Tibial artery (tissue), 4 donors: ENCODE results near the gene TDRD10.
A peak's percentile ranks its signal among the peaks of the same experiment; 100 is the strongest.
"Not testable (repeated sequence)": the region's sequence is repeated elsewhere in the genome, so short reads cannot be mapped to it uniquely, and the experiment has no call there.

Source experiments
- DNase-seq, 2 donors: peaks; one replicate each; pipeline ENCODE4 v3.0.0-alpha.2; 2019
- H3K27ac ChIP-seq, 2 donors: fragments of 200-600 bp; sonication (generic) in 1 of 2; 1 replicate in 1 of 2; 2 replicates in 1 of 2; pipeline ENCODE4 v1.5.1; 2018 to 2019; ENCODE audit warnings: mild to moderate bottlenecking in 1 of 2
- H3K27me3 ChIP-seq, 2 donors: fragments of 200-600 bp; sonication (generic) in 1 of 2; one replicate each; pipeline versions ENCODE4 v1.5.1 to v1.6.0; 2016 to 2019
- H3K36me3 ChIP-seq, 3 donors: fragments of 200-600 bp; sonication (generic) in 2 of 3; one replicate each; pipeline ENCODE4 v1.5.1; 2016 to 2019; ENCODE audit warnings: mild to moderate bottlenecking in 2 of 3
- H3K4me1 ChIP-seq, 4 donors: fragments of 200-600 bp; sonication (generic) in 2 of 4; 1 replicate in 3 of 4; 2 replicates in 1 of 4; pipeline ENCODE4 v1.5.1; 2016 to 2019
- H3K4me3 ChIP-seq, 2 donors: fragments of 200-600 bp; sonication (generic) in 1 of 2; 1 replicate in 1 of 2; 2 replicates in 1 of 2; pipeline ENCODE4 v1.5.1; 2018 to 2019; ENCODE audit warnings: mild to moderate bottlenecking in 2 of 2
- H3K9me3 ChIP-seq, 3 donors: fragments of 200-600 bp; sonication (generic) in 1 of 3; one replicate each; pipeline ENCODE4 v1.5.1; 2016 to 2019
- CTCF ChIP-seq, 2 experiments: fragments of 200-600 bp in 1 of 2; fragments of 450-650 bp in 1 of 2; IDR thresholded peaks; one replicate each; pipeline ENCODE4 v1.5.1; 2017 to 2019; ENCODE audit warnings: antibody characterized with exemption in 2 of 2, mild to moderate bottlenecking in 1 of 2, moderate library complexity in 1 of 2
- intact Hi-C: fragments of 100-400 bp; cut with DNase I; formaldehyde crosslinking; loops from one replicate; pipeline ENCODE4 v1.15.0; 2023; ENCODE audit warnings: low total_unique reads

TDRD10 gene

GRCh38 chr1:154481053-154481452 is 21.0 kb upstream of the TDRD10 start:
- Histone ChIP-seq H3K27ac (no peak overlapping the region), H3K9me3 (no peaks in the 10 kb centered on the region), H3K36me3 (no peaks in the 10 kb centered on the region), H3K4me3 (no peak overlapping the region), H3K27me3 (no peaks in the 10 kb centered on the region), H3K4me1 (peaks cover 0 to 6% (median 0%) of the 10 kb centered on the region in 4 donors)
- intact Hi-C loops, result loop anchor here (5.0 kb wide), 1 partner anchor 66 kb away; no protein-coding TSS in a partner anchor
- no peak for DNase-seq
- no peak for TF ChIP-seq CTCF (IDR thresholded peaks at IDR 0.05)

GRCh38 chr1:154483941-154484803 is 17.8 kb upstream of the TDRD10 start:
- H3K4me3 ChIP-seq, result no peak overlapping the region
- peaks cover 0 to 11% of the 10 kb centered on the region in 2 donors for H3K27me3 ChIP-seq
- H3K36me3 ChIP-seq, result no peaks in the 10 kb centered on the region
- no peak for DNase-seq
- no peak for TF ChIP-seq CTCF (IDR thresholded peaks at IDR 0.05)
- H3K9me3 ChIP-seq, result no peaks in the 10 kb centered on the region
- intact Hi-C loops, result loop anchor here (5.0 kb wide), 1 partner anchor 63 kb away; no protein-coding TSS in a partner anchor
- peaks cover 0 to 6% (median 0%) of the 10 kb centered on the region in 4 donors for H3K4me1 ChIP-seq
- no peak overlapping the region for H3K27ac ChIP-seq

- no peak for TF ChIP-seq CTCF (IDR thresholded peaks at IDR 0.05)
- no peaks in the 10 kb centered on the region for H3K36me3 ChIP-seq
Measured at GRCh38 chr1:154485106-154485505, 16.9 kb upstream of the TDRD10 start.

GRCh38 chr1:154485910-154486496 is 16.0 kb upstream of the TDRD10 start:
- intact Hi-C loops, result no loop called here
- no peak for TF ChIP-seq CTCF (IDR thresholded peaks at IDR 0.05)
- H3K27ac ChIP-seq, result no peak overlapping the region
- H3K4me3 ChIP-seq, result no peak overlapping the region
- no peaks in the 10 kb centered on the region for H3K36me3 ChIP-seq
- no peaks in the 10 kb centered on the region for H3K9me3 ChIP-seq
- H3K4me1 ChIP-seq, result peaks cover 0 to 3% (median 0%) of the 10 kb centered on the region in 4 donors
- DNase-seq, result no peak
- H3K27me3 ChIP-seq, result peaks cover 0 to 22% of the 10 kb centered on the region in 2 donors

More at GRCh38 chr1:154485106-154485505, 16.9 kb upstream of the TDRD10 start:
- peaks cover 0 to 3% (median 0%) of the 10 kb centered on the region in 4 donors for H3K4me1 ChIP-seq
- no peak overlapping the region for H3K4me3 ChIP-seq
- H3K9me3 ChIP-seq, result no peaks in the 10 kb centered on the region
- intact Hi-C loops, result no loop called here
- no peak overlapping the region for H3K27ac ChIP-seq
- peak in 1 of 2 donors; percentile 76 for DNase-seq
- peaks cover 0 to 18% of the 10 kb centered on the region in 2 donors for H3K27me3 ChIP-seq

- H3K36me3 ChIP-seq, H3K4me1 ChIP-seq, H3K4me3 ChIP-seq, intact Hi-C loops, H3K27ac ChIP-seq, DNase-seq, H3K9me3 ChIP-seq: not testable (repeated sequence)
- peaks cover 0 to 22% of the 10 kb centered on the region in 2 donors for H3K27me3 ChIP-seq
Measured at GRCh38 chr1:154486756-154487155, 15.3 kb upstream of the TDRD10 start.

GRCh38 chr1:154488922-154489321 is 13.1 kb upstream of the TDRD10 start:
- Histone ChIP-seq H3K27ac (no peak overlapping the region), H3K4me1 (peaks cover 0 to 3% (median 0%) of the 10 kb centered on the region in 4 donors), H3K27me3 (peaks cover 0 to 40% of the 10 kb centered on the region in 2 donors), H3K36me3 (no peaks in the 10 kb centered on the region), H3K9me3 (no peaks in the 10 kb centered on the region), H3K4me3 (no peak overlapping the region)
- no peak for DNase-seq
- TF ChIP-seq CTCF (IDR thresholded peaks at IDR 0.05), result no peak
- intact Hi-C loops, result no loop called here
